ENCODE measurements around the gene CNOT8.
"Not testable (repeated sequence)": the region's sequence is repeated elsewhere in the genome, so short reads cannot be mapped to it uniquely, and the experiment has no call there.

CNOT8 gene

GRCh38 chr5:154865466-154866184 lies 7.2 kb downstream of the CNOT8 start:
- no peak for DNase-seq (ENCODE audit: low spot score)

- no peak for DNase-seq (ENCODE audit: low spot score)
Observed at GRCh38 chr5:154866841-154867240, 8.4 kb downstream of the CNOT8 start.

GRCh38 chr5:154868702-154869101 lies 10.3 kb downstream of the CNOT8 start:
- DNase-seq (ENCODE audit: low spot score): no peak

GRCh38 chr5:154871734-154872133 lies 13.3 kb downstream of the CNOT8 start:
- no peak for DNase-seq (ENCODE audit: low spot score)

GRCh38 chr5:154873791-154874331 lies 15.4 kb downstream of the CNOT8 start:
- DNase-seq (ENCODE audit: low spot score): no peak

- no peak for DNase-seq (ENCODE audit: low spot score)
Observed at GRCh38 chr5:154878642-154879335, 20.4 kb downstream of the CNOT8 start.

- DNase-seq (ENCODE audit: low spot score): no peak
Observed at GRCh38 chr5:154881986-154882385, 23.6 kb downstream of the CNOT8 start.

GRCh38 chr5:154884424-154884823 lies 26.0 kb downstream of the CNOT8 start:
- DNase-seq (ENCODE audit: low spot score): no peak

- no peak for DNase-seq (ENCODE audit: low spot score)
Observed at GRCh38 chr5:154885439-154885838, 27.0 kb downstream of the CNOT8 start.

GRCh38 chr5:154892369-154892771 lies 33.9 kb downstream of the CNOT8 start:
- DNase-seq (ENCODE audit: low spot score): no peak

GRCh38 chr5:154893381-154893780 lies 35.0 kb downstream of the CNOT8 start:
- no peak for DNase-seq (ENCODE audit: low spot score)

- no peak for DNase-seq (ENCODE audit: low spot score)
Observed at GRCh38 chr5:154895606-154896561, 37.5 kb downstream of the CNOT8 start.

GRCh38 chr5:154896562-154897165 lies 38.2 kb downstream of the CNOT8 start:
- no peak for DNase-seq (ENCODE audit: low spot score)

GRCh38 chr5:154898210-154898609 lies 39.8 kb downstream of the CNOT8 start:
- no peak for DNase-seq (ENCODE audit: low spot score)

GRCh38 chr5:154899151-154899816 lies 40.9 kb downstream of the CNOT8 start:
- DNase-seq (ENCODE audit: low spot score): no peak

GRCh38 chr5:154900066-154900465 lies 41.6 kb downstream of the CNOT8 start:
- no peak for DNase-seq (ENCODE audit: low spot score)

- DNase-seq (ENCODE audit: low spot score): no peak
Observed at GRCh38 chr5:154901276-154901675, 42.8 kb downstream of the CNOT8 start.

GRCh38 chr5:154901913-154902312 lies 43.5 kb downstream of the CNOT8 start:
- DNase-seq (ENCODE audit: low spot score): no peak

- not testable (repeated sequence) for DNase-seq (ENCODE audit: low spot score)
Observed at GRCh38 chr5:154905601-154906000, 47.2 kb downstream of the CNOT8 start.

- DNase-seq (ENCODE audit: low spot score): no peak
Observed at GRCh38 chr5:154916874-154917273, 58.4 kb downstream of the CNOT8 start.

GRCh38 chr5:154917757-154918156 lies 59.3 kb downstream of the CNOT8 start:
- DNase-seq (ENCODE audit: low spot score): no peak

All from CD4-positive, alpha-beta T cell treated with Interleukin-15 for 4 hours (primary cell).